GM12878 (cell line): ENCODE data around the gene CREB3. TPM values are rescaled to one million over a fixed set of nuclear protein-coding genes. Genes with fewer than 3 reads are reported as not detected.

Source experiments
- ATAC-seq: fragments of 200-7000 bp; cut with Tn5 transposase; 3 replicates; pipeline ENCODE4 v1.9.1; 2020; ENCODE audit warnings: mild to moderate bottlenecking, moderate library complexity
- BruUV-seq: library from RNA; stranded (reverse); fragments of 400-500 nt; replicated peaks from 2 replicates; lab custom pipeline; 2021; lab: Mats Ljungman, UMichigan
- CTCF ChIA-PET: fragments of 300-600 bp; sonication (Branson Sonifier 250); formaldehyde crosslinking; extraction: SDS; loops from one replicate; lab custom pipeline; 2021; ENCODE audit warnings: inconsistent platforms; lab: Yijun Ruan, JAX
- POLR2A ChIA-PET: fragments of 350-600 bp; formaldehyde crosslinking; extraction: SDS; loops from one replicate; lab custom pipeline; 2021; ENCODE audit warnings: inconsistent platforms; lab: Charles Lee
- RAD21 ChIA-PET: fragments of 300-600 bp; sonication (Branson Sonifier 250); formaldehyde crosslinking; loops from one replicate; lab custom pipeline; 2023; ENCODE audit warnings: antibody characterized with exemption; ENCODE audit not compliant: unreplicated experiment; lab: Charles Lee
- SMC1A ChIA-PET: fragments of 300-600 bp; sonication (Branson Sonifier 250); formaldehyde crosslinking; loops from one replicate; lab custom pipeline; 2023; ENCODE audit not compliant: unreplicated experiment, uncharacterized antibody; lab: Charles Lee
- DNase-seq: peaks from one replicate; pipeline ENCODE4 v3.0.0-alpha.2; 2011; ENCODE audit warnings: low read depth, low spot score
- FAIRE-seq: peaks from 3 replicates; lab custom pipeline; 2011; peaks lifted over from hg19 to GRCh38; lab: Jason Lieb, UNC
- H2AFZ ChIP-seq: 2 replicates; pipeline ENCODE4 v1.6.0; 2011; ENCODE audit warnings: low read depth, low read length, control low read depth; ENCODE audit not compliant: control insufficient read depth
- H3K27ac ChIP-seq: 2 replicates; pipeline ENCODE4 v1.5.1; 2011; ENCODE audit warnings: control low read depth; ENCODE audit not compliant: control insufficient read depth, insufficient read depth
- H3K27me3 ChIP-seq, 2 experiments: replicated peaks in 1 of 2; 2 replicates each; pipeline versions ENCODE4 v1.6.0 to v1.6.1; 2011; ENCODE audit warnings: low read length in 1 of 2; ENCODE audit not compliant: control insufficient read depth in 2 of 2, insufficient read depth in 2 of 2
- H3K36me3 ChIP-seq, 2 experiments: 2 replicates each; pipeline ENCODE4 v1.5.1; 2011; ENCODE audit warnings: low read length in 1 of 2; ENCODE audit not compliant: control insufficient read depth in 2 of 2, insufficient read depth in 2 of 2
- H3K4me1 ChIP-seq: 2 replicates; pipeline ENCODE4 v1.6.1; 2011; ENCODE audit warnings: mild to moderate bottlenecking, low read length, moderate library complexity, mixed read lengths; ENCODE audit not compliant: control insufficient read depth, insufficient read depth
- H3K4me2 ChIP-seq: 2 replicates; pipeline ENCODE4 v1.6.0; 2011; ENCODE audit warnings: control low read depth; ENCODE audit not compliant: control insufficient read depth, insufficient read depth
- H3K4me3 ChIP-seq: fragments of 200-600 bp; sonication (generic); 2 replicates; pipeline ENCODE4 v1.5.1; 2016
- H3K79me2 ChIP-seq: 2 replicates; pipeline ENCODE4 v1.6.0; 2011; ENCODE audit warnings: low read length; ENCODE audit not compliant: control insufficient read depth, insufficient read depth
- H3K9ac ChIP-seq: 2 replicates; pipeline ENCODE4 v1.8.0; 2011; ENCODE audit warnings: low read length, control low read depth, mixed read lengths; ENCODE audit not compliant: control insufficient read depth, insufficient read depth
- H3K9me3 ChIP-seq: replicated peaks from 3 replicates; pipeline ENCODE4 v1.5.1; 2011; ENCODE audit warnings: mild to moderate bottlenecking, low read length; ENCODE audit not compliant: control insufficient read depth, insufficient read depth
- H4K20me1 ChIP-seq: 2 replicates; pipeline ENCODE4 v1.6.0; 2011; ENCODE audit not compliant: control insufficient read depth, insufficient read depth
- CBX5 ChIP-seq: sonication (generic); IDR thresholded peaks from 2 replicates; pipeline ENCODE4 v1.6.1; 2016; ENCODE audit warnings: low read depth, moderate library complexity, mild to moderate bottlenecking, inconsistent platforms
- CEBPB ChIP-seq, 2 experiments: fragments of 150-350 bp in 1 of 2; IDR thresholded peaks; 2 replicates each; pipeline ENCODE4 v1.6.1; 2012 to 2014; ENCODE audit warnings: low read depth in 2 of 2, low read length in 2 of 2, borderline replicate concordance in 1 of 2, inconsistent platforms in 1 of 2
- MLLT1 ChIP-seq: fragments of 450-650 bp; IDR thresholded peaks from 2 replicates; pipeline ENCODE4 v1.6.1; 2016; ENCODE audit warnings: mild to moderate bottlenecking
- PRDM15 ChIP-seq: fragments of 450-650 bp; formaldehyde crosslinking; IDR thresholded peaks from 2 replicates; pipeline ENCODE4 v1.4.0; 2020; ENCODE audit warnings: mild to moderate bottlenecking, moderate library complexity
- WGBS: methylation state at CpG from one replicate; pipeline ENCODE4 v1.1.6; 2016; ENCODE audit warnings: low lambda C conversion rate; ENCODE audit not compliant: insufficient replicate concordance, insufficient coverage; ENCODE audit errors: missing lambda C conversion rate; 5-methylcytosine and 5-hydroxymethylcytosine counted together
- in situ Hi-C: fragments of 300-500 bp; cut with MboI; formaldehyde crosslinking; loops from 9 replicates; pipeline ENCODE4 v1.14.3; 2018; ENCODE audit warnings: mixed read lengths
- intact Hi-C: fragments of 100-400 bp; cut with micrococcal nuclease; formaldehyde crosslinking; loops from one replicate; pipeline ENCODE4 v1.14.2; 2022; ENCODE audit not compliant: unreplicated experiment
- polyA plus RNA-seq, 11 experiments: library from polyadenylated mRNA; depleted of rRNA in 4 of 11; unstranded in 6 of 11; stranded (reverse) in 5 of 11; fragments of >200 nt; fragmentation: Nextera tagmentation in 4 of 11; fragmentation: Illumina TruSeq in 1 of 11; extraction: Ambion mirVana in 4 of 11; extraction: Trizol in 1 of 11; gene quantifications; 1 replicate in 1 of 11; 2 replicates in 10 of 11; pipeline versions ENCODE4 v1.2.1 to v1.2.3, GENCODE V29; 2011 to 2016; ENCODE audit warnings: inconsistent platforms in 2 of 11, missing spikeins in 2 of 11, low read depth in 1 of 11
- total RNA-seq, 4 experiments: library from RNA; depleted of rRNA in 3 of 4; stranded (reverse); fragments of >200 nt in 3 of 4; fragmentation: Illumina TruSeq in 1 of 4; extraction: Trizol in 1 of 4; gene quantifications; 2 replicates each; pipeline versions ENCODE4 v1.2.1 to v1.2.3, GENCODE V29; 2013 to 2021

CREB3 gene
- total and polyA plus RNA-seq, 10 of the 15 experiments (the other 5 are each of a cell fraction or from before 2014, with no cell fraction given) = 9.8 to 38.9 (median 19.8) TPM

GRCh38 chr9:35685506-35685905 lies 47.0 kb upstream of the CREB3 start:
- no peaks in the 10 kb centered on the region for H3K36me3 ChIP-seq
- no peaks in the 10 kb centered on the region for H3K9me3 ChIP-seq
- intact Hi-C loops = no loop called here
- ATAC-seq (no peak), DNase-seq (no peak), FAIRE-seq (no peak)
- H3K27me3 ChIP-seq = no peaks in the 10 kb centered on the region; a peak in 1 of 4 replicates
- POLR2A ChIA-PET = interaction anchor here (2.7 kb wide), 1 partner anchor 11 kb away, joined by 8 read pairs; no protein-coding TSS in a partner anchor
- WGBS = 45% methylated on average over 12 of the region's 13 CpGs
- SMC1A ChIA-PET = interaction anchor here (1.1 to 1.2 kb wide), 2 partner anchors 9 to 24 kb away, joined by 3 to 5 read pairs; no protein-coding TSS in a partner anchor
- no peak overlapping the region for H3K4me2 ChIP-seq
- H4K20me1 ChIP-seq = no peaks in the 10 kb centered on the region
- TF ChIP-seq CBX5 (no peak), CEBPB (IDR thresholded peaks at IDR 0.05; ENCODE audit: borderline replicate concordance in 1 of 2, low read depth in 2 of 2, low read length in 2 of 2) (no peak)
- in situ Hi-C loops = no loop called here
- no peak overlapping the region for H3K9ac ChIP-seq
- H2AFZ ChIP-seq = no peak overlapping the region
- no peak overlapping the region for H3K4me3 ChIP-seq
- RAD21 ChIA-PET = no interaction called here
- CTCF ChIA-PET = interaction anchor here (5.0 kb wide), 1 partner anchor 10 kb away, joined by 39 read pairs; no protein-coding TSS in a partner anchor
- no peaks in the 10 kb centered on the region; the same call in 1 of the 2 replicates for H3K79me2 ChIP-seq
- no TSS peak for BruUV-seq
- peaks cover 2% of the 10 kb centered on the region for H3K4me1 ChIP-seq
- H3K27ac ChIP-seq = no peak overlapping the region

- POLR2A ChIA-PET = interaction anchor here (0.6 to 1.1 kb wide), 3 partner anchors 10 to 80 kb away, joined by 3 to 7 read pairs (median 4); partner anchors contain the start of gene RMRP
- Histone ChIP-seq H3K79me2 (no peaks in the 10 kb centered on the region; the same call in 1 of the 2 replicates), H4K20me1 (no peaks in the 10 kb centered on the region), H3K9me3 (no peaks in the 10 kb centered on the region), H3K9ac (no peak overlapping the region), H3K36me3 (no peaks in the 10 kb centered on the region), H3K4me1 (peaks cover 3% of the 10 kb centered on the region; the same call in 1 of the 2 replicates), H3K27ac (no peak overlapping the region), H3K27me3 (no peaks in the 10 kb centered on the region; a peak in 1 of 4 replicates), H3K4me2 (no peak overlapping the region), H2AFZ (no peak overlapping the region), H3K4me3 (no peak overlapping the region)
- RAD21 ChIA-PET = interaction anchor here (0.6 to 1.2 kb wide), 3 partner anchors 10 to 336 kb away, joined by 3 read pairs; no protein-coding TSS in a partner anchor
- FAIRE-seq (no peak), DNase-seq (no peak), ATAC-seq (no peak)
- SMC1A ChIA-PET = interaction anchor here (0.6 to 1.1 kb wide), 3 partner anchors 25 to 1390 kb away, joined by 3 to 4 read pairs (median 3); no protein-coding TSS in a partner anchor
- in situ Hi-C loops = no loop called here
- CTCF ChIA-PET = interaction anchor here (2.1 to 15.2 kb wide), 3 partner anchors 9 to 25 kb away, joined by 19 to 227 read pairs (median 39); partner anchors contain the start of genes ARHGEF39, CCDC107 and RMRP
- BruUV-seq = no TSS peak
- 58% methylated on average over 11 of the region's 11 CpGs for WGBS
- intact Hi-C loops = no loop called here
- TF ChIP-seq MLLT1 (no peak), PRDM15 (no peak)
Observed at GRCh38 chr9:35686222-35687203, 46.0 kb upstream of the CREB3 start.
